LoVo (cell line): ENCODE results near the gene UNC93A.
"Not testable (repeated sequence)": the region's sequence is repeated elsewhere in the genome, so short reads cannot be mapped to it uniquely, and the experiment has no call there.

Experiments used
- DNase-seq: peaks from one replicate; pipeline ENCODE4 v3.0.0-alpha.2; 2016; ENCODE audit warnings: low spot score

UNC93A gene

GRCh38 chr6:167311286-167311685 lies 20.2 kb downstream of the UNC93A start:
- DNase-seq, result no peak

- DNase-seq, result not testable (repeated sequence)
These were observed 20.6 kb downstream of the UNC93A start for GRCh38 chr6:167311691-167312090.

GRCh38 chr6:167314180-167314821 lies 23.2 kb downstream of the UNC93A start:
- DNase-seq, result no peak

- no peak for DNase-seq
These were observed 26.1 kb downstream of the UNC93A start for GRCh38 chr6:167317172-167317571.

GRCh38 chr6:167318354-167318753 lies 27.2 kb downstream of the UNC93A start:
- not testable (repeated sequence) for DNase-seq

GRCh38 chr6:167318856-167319255 lies 27.7 kb downstream of the UNC93A start:
- DNase-seq, result not testable (repeated sequence)

GRCh38 chr6:167319856-167320753 lies 29.0 kb downstream of the UNC93A start:
- DNase-seq, result not testable (repeated sequence)

GRCh38 chr6:167320754-167321056 lies 29.6 kb downstream of the UNC93A start:
- DNase-seq, result not testable (repeated sequence)

GRCh38 chr6:167321185-167321584 lies 30.1 kb downstream of the UNC93A start:
- DNase-seq, result not testable (repeated sequence)

GRCh38 chr6:167323111-167323510 lies 32.0 kb downstream of the UNC93A start:
- DNase-seq, result no peak

GRCh38 chr6:167324111-167324510 lies 33.0 kb downstream of the UNC93A start:
- no peak for DNase-seq

- DNase-seq, result no peak
These were observed 34.7 kb downstream of the UNC93A start for GRCh38 chr6:167325766-167326165.

GRCh38 chr6:167327391-167327790 lies 36.3 kb downstream of the UNC93A start:
- DNase-seq, result no peak

GRCh38 chr6:167328086-167328485 lies 37.0 kb downstream of the UNC93A start:
- no peak for DNase-seq

- DNase-seq, result no peak
These were observed 37.9 kb downstream of the UNC93A start for GRCh38 chr6:167329014-167329413.

- no peak for DNase-seq
These were observed 39.6 kb downstream of the UNC93A start for GRCh38 chr6:167330750-167331149.

- no peak for DNase-seq
These were observed 40.5 kb downstream of the UNC93A start for GRCh38 chr6:167331565-167331964.

- no peak for DNase-seq
These were observed 45.9 kb downstream of the UNC93A start for GRCh38 chr6:167336844-167337630.

GRCh38 chr6:167337675-167338449 lies 46.7 kb downstream of the UNC93A start:
- no peak for DNase-seq

GRCh38 chr6:167338541-167339117 lies 47.5 kb downstream of the UNC93A start:
- DNase-seq, result no peak

- no peak for DNase-seq
These were observed 50.0 kb downstream of the UNC93A start for GRCh38 chr6:167341038-167341583.
